Cerebellar nuclear complex (tissue), 1 donor: ENCODE results near the gene RENBP.

Source experiments
- DNase-seq, 2 experiments: peaks; one replicate each; lab custom pipeline; 2025; lab: John Stamatoyannopoulos, UW

RENBP gene

DNA sequence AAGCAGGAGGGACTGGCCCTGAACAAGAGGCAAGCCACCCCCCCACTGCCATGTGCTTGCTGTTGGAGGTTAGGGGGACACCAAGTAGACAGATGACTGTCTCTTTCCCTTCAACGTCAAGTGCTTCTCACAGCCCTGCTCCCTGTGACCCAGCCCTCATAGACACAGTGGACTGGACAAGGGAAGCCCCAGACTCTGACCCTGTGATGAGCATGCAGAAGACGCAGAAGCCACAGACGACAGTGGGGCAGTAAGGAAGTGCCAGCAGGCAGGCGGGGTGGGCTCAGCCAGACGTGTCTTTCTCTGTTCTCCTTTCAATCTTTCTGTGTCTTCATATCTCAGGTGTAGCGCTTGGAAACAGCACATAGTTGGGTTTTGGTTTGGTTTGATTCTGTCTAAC lies 56.1 kb downstream of the RENBP start:
- no peak for DNase-seq

DNA sequence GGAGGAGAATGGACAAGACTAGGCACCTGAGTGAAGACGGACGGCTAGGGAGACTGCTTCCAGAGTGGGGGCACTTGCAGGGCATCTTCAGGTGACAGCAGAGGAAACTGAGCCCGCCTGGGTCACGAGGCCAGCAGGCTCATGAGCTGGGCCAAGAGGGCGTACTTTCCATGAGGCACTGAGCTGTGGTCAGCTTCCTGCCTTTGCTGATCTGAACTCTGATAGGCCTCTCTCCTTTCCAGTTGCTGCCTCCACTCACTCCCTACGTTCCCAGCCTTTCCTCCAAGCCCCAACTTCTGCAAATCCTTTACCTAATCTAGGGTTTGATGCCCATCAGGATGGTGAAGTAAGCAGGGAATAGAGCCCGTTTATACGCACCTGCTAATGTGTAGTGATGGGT lies 57.1 kb downstream of the RENBP start:
- no peak for DNase-seq

DNA sequence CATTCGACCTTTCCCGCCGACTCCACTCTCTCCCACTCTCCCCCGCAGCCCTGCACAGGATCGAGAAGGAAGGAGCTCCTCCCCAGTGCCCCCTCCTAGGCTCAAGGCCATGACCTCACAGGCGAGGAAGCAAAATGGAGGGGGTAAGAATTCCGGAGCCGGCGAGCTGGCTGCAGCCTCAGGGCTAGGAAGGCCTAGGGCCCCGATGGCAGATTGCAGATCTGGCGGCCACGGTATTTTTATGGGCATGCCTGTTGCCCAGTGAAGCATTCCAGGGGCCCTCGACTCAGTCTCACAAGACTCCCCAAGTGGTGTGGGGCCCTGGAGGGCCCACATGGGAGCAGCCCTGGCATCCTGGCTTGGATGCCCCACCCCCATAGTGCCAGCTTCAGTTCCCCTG lies 57.5 kb downstream of the RENBP start:
- DNase-seq: no peak

DNA sequence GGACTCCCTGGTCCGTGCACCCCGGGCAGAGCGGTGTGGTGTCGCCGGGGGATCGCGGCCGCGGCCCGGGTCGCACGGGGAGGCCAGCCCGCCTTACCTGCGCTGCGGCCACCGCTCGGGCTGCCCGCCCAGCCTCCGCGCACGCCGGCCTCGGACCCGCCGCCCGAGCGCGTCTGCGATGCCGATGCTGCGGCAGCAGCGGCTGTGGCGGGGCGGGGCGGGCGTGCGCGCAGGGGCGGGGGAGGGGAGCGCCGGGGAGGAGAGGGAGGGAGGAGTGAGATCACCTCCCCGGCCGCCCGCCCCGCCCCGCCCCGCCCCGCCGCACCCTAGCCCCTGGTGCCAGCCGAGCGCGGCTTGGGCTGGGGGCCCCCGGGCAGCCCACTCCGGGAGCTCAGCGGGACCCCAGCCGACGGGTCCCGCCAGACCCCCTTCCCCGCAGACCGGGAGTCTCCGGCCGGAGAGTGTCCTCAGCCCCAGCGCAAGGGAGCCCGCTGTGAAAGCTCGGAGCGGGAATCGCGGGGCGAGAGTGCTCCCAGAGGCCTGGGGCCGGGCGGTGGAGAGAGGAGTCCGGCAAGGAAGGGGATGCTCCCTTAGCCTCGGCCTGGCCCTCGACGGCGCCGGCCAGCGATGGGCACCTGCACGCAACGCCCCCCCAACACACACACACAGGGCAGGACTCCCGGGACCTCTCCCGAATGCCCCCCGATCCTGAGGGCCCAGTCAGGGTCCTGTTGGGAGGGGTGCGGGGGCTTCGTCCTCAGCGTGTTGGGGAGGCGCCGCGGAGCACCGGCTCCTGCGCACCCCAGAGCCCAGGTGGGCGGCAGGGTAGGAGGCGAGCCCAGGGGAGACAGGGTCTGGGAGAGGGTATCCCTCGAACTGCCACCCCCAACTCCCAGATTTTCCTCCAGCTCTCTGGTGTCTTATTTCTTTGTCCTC lies 58.2 kb downstream of the RENBP start, which contains the start of gene L1CAM:
L1CAM (minus strand) TSS at position 206 of the 936 bp plus-strand sequence. CDS start 10,337 bp downstream, outside the sequence.
- no peak for DNase-seq
